ENCODE measurements around the gene CHRNB2.

DNA sequence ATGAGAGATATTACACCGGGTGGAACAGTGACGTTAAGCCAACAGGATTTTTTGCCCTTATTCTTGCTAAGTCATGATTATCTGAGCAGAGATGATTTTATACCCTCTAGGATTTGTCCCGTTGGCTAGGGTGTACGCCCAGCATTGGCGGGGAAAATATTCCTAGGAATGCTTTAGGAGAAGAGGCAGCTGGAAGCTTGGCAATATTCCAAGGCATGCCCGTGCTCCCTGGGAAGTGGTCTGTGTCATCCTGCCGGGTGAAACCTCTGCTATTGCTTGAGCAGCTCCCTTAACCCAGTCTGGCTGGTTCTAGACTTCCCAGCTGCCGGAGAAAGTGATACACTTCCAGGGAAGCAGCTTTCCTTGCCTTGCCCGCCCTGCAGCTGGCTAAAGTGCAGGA is 16.2 kb downstream of the CHRNB2 start:
- TF ChIP-seq SUZ12 (IDR thresholded peaks at IDR 0.05) (no peak), SP1 (IDR thresholded peaks at IDR 0.05) (no peak)
